ENCODE results near the gene DESI2.

- TF ChIP-seq, protein P1, sequence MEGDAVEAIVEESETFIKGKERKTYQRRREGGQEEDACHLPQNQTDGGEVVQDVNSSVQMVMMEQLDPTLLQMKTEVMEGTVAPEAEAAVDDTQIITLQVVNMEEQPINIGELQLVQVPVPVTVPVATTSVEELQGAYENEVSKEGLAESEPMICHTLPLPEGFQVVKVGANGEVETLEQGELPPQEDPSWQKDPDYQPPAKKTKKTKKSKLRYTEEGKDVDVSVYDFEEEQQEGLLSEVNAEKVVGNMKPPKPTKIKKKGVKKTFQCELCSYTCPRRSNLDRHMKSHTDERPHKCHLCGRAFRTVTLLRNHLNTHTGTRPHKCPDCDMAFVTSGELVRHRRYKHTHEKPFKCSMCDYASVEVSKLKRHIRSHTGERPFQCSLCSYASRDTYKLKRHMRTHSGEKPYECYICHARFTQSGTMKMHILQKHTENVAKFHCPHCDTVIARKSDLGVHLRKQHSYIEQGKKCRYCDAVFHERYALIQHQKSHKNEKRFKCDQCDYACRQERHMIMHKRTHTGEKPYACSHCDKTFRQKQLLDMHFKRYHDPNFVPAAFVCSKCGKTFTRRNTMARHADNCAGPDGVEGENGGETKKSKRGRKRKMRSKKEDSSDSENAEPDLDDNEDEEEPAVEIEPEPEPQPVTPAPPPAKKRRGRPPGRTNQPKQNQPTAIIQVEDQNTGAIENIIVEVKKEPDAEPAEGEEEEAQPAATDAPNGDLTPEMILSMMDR (IDR thresholded peaks at IDR 0.05 in 8 of 11, conservative IDR thresholded peaks at IDR 0.05 in 3 of 11) = no peak
- TF ChIP-seq POLR2AphosphoS5 (IDR thresholded peaks at IDR 0.05) = no peak
Measured at GRCh38 chr1:244662599-244662998, 9.7 kb downstream of the DESI2 start.

Data from spleen (tissue), 7 donors.